Thoracic aorta (tissue), 2 donors: ENCODE measurements around the gene SLC13A5. TPM values are rescaled to one million over a fixed set of nuclear protein-coding genes. Genes with fewer than 3 reads are reported as not detected.

ENCODE experiments used
- ATAC-seq: fragments of 150-250 bp; one replicate; pipeline ENCODE4 v1.8.0; 2017; ENCODE audit warnings: low read depth; ENCODE audit not compliant: insufficient number of reproducible peaks, low FRiP score
- DNase-seq: peaks from one replicate; pipeline ENCODE4 v3.0.0-alpha.2; 2020; ENCODE audit warnings: low spot score
- H3K27ac ChIP-seq, 2 donors: fragments of 200-600 bp; sonication (generic); 1 replicate in 1 of 2; 2 replicates in 1 of 2; pipeline ENCODE4 v1.5.1; 2016; ENCODE audit warnings: mild to moderate bottlenecking in 2 of 2, moderate library complexity in 2 of 2
- H3K27me3 ChIP-seq: fragments of 200-600 bp; sonication (generic); replicated peaks from 2 replicates; pipeline ENCODE4 v1.6.0; 2016; ENCODE audit warnings: mild to moderate bottlenecking; ENCODE audit not compliant: insufficient read depth
- H3K36me3 ChIP-seq: fragments of 200-600 bp; sonication (generic); one replicate; pipeline ENCODE4 v1.5.1; 2016
- H3K4me1 ChIP-seq, 2 donors: fragments of 200-600 bp; sonication (generic); 1 replicate in 1 of 2; 2 replicates in 1 of 2; pipeline versions ENCODE4 v1.5.1 to v1.6.0; 2016; ENCODE audit warnings: low read depth in 2 of 2, mild to moderate bottlenecking in 1 of 2; ENCODE audit not compliant: control insufficient read depth in 1 of 2
- H3K4me3 ChIP-seq: fragments of 200-600 bp; sonication (generic); 2 replicates; pipeline ENCODE4 v1.5.1; 2016; ENCODE audit warnings: mild to moderate bottlenecking
- H3K9me3 ChIP-seq: fragments of 200-600 bp; sonication (generic); 2 replicates; pipeline ENCODE4 v1.5.1; 2016
- total RNA-seq, 2 donors: library from RNA; depleted of rRNA; stranded (reverse); fragments of >200 nt; gene quantifications; one replicate each; pipeline versions ENCODE4 v1.1.0 to v1.2.3, GENCODE V29; 2016
- TF ChIP-seq, protein P1 (sequence below): fragments of 200-600 bp; sonication (generic); IDR thresholded peaks from one replicate; pipeline ENCODE4 v1.5.1; 2019; ENCODE audit warnings: antibody characterized with exemption

The SLC13A5 gene
- total RNA-seq, 2 donors from 2014 or later, result not detected

DNA sequence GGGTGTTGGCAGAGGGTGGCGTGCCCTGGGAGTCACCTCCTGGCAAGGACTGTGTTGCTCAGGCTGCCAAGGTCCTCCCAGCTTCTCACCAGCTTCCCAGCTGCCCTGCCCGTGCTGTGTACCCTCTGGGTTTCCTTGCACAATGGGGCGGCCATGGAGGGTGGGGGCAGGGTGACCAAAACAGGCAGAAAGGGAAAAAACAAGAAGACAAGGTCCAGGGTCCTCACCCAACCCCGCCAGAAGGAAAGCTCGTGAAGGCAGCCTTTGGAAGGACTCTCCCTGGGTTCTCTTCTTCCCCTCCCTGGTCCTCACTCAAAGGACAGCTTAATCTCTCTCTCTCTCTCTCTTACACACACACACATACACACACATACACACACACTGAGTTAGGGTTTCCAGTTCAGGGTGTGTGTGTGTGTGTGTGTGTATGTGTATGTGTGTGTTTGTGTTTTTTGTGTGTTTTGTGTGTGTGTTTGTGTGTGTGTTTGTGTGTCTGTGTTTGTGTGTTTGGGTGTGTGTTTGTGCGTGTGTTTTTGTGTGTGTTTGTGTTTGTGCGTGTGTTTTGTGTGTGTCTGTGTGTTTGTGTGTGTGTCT is 2.0 kb downstream of the SLC13A5 start:
- Histone ChIP-seq H3K4me1 (no peaks in the 10 kb centered on the region), H3K9me3 (peaks cover 3% of the 10 kb centered on the region), H3K27me3 (peaks cover 4% of the 10 kb centered on the region), H3K27ac (no peak overlapping the region), H3K36me3 (no peaks in the 10 kb centered on the region), H3K4me3 (no peak overlapping the region)
- DNase-seq, result no peak
- TF ChIP-seq, protein P1, sequence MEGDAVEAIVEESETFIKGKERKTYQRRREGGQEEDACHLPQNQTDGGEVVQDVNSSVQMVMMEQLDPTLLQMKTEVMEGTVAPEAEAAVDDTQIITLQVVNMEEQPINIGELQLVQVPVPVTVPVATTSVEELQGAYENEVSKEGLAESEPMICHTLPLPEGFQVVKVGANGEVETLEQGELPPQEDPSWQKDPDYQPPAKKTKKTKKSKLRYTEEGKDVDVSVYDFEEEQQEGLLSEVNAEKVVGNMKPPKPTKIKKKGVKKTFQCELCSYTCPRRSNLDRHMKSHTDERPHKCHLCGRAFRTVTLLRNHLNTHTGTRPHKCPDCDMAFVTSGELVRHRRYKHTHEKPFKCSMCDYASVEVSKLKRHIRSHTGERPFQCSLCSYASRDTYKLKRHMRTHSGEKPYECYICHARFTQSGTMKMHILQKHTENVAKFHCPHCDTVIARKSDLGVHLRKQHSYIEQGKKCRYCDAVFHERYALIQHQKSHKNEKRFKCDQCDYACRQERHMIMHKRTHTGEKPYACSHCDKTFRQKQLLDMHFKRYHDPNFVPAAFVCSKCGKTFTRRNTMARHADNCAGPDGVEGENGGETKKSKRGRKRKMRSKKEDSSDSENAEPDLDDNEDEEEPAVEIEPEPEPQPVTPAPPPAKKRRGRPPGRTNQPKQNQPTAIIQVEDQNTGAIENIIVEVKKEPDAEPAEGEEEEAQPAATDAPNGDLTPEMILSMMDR, result no peak
- ATAC-seq, result no peak

DNA sequence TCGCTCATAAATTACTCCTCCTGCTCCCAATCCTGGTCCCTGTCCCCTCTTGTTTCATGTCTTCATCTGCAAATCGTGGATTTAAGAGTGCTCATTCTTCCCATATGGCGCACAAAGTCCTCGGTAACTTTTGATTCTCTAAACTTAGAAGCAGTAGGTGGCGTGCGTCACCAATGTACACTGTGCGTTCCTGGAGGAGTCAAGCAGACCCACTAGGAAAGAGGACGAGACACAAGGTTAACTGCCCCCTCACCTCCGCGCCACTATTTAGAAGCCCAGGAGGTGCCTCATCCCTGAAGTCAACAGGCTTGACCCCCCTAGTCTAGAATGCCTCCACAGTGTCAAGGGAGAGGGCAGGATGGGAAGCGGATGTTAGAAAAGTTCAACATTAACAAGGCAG is 2.9 kb downstream of the SLC13A5 start:
- Histone ChIP-seq H3K27ac (no peak overlapping the region), H3K36me3 (no peaks in the 10 kb centered on the region), H3K4me1 (no peaks in the 10 kb centered on the region), H3K4me3 (no peak overlapping the region), H3K27me3 (peaks cover 4% of the 10 kb centered on the region), H3K9me3 (peaks cover 3% of the 10 kb centered on the region)
- ATAC-seq, result no peak
- DNase-seq, result no peak
- TF ChIP-seq, protein P1, result no peak

DNA sequence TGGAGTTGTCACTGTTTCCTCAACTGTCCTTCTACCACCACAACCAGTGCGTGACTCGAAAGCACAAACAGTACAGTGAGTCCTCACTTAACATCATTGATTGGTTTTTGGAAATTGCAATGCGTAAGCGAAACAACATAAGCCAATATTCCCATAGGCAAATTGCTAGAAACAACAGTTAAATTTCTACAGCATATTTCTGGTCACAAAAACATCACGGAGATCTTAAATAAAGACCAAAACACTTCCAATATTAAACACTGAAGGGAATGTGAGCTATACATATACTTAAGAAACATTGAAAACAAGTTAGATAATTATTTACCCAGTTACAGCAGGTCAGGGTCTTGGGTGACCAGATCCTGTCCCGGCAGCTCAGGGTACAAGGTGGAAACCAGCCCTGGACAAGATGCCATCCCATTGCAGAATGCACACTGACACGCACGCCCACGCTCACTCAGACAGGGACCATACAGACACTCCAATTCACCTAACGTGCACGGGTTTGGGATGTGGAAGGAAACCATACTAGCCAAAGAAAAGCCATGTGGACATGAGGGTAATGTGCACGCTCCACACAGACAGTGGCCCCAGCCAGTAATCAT is 4.7 kb downstream of the SLC13A5 start:
- no peak overlapping the region for H3K27ac ChIP-seq
- no peaks in the 10 kb centered on the region for H3K9me3 ChIP-seq
- no peak for ATAC-seq
- no peak overlapping the region for H3K4me3 ChIP-seq
- no peaks in the 10 kb centered on the region for H3K36me3 ChIP-seq
- DNase-seq, result no peak
- H3K27me3 ChIP-seq, result peaks cover 4% of the 10 kb centered on the region
- TF ChIP-seq, protein P1, result no peak
- H3K4me1 ChIP-seq, result no peaks in the 10 kb centered on the region

DNA sequence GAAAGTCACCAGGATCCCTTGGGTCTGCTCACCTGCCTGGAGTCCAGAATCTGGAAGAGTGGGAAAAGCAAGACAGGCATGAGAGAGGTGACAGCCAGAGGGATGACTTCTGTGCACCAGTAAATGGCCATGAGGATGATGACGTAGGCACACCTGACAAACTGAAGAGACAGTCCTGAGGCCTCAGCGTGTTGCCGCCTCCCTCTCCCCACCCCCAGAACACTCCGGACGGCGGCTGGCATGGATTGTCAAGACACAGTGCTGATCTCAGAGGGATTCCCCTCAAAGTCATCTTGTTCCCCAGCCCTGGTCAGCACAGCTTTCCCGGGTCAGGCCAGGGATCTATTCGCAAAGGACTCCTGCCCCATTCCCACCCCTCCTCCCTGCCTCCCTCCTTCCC is 6.2 kb downstream of the SLC13A5 start:
- Histone ChIP-seq H3K36me3 (no peaks in the 10 kb centered on the region), H3K4me3 (no peak overlapping the region), H3K27me3 (no peaks in the 10 kb centered on the region), H3K9me3 (no peaks in the 10 kb centered on the region), H3K27ac (no peak overlapping the region), H3K4me1 (no peaks in the 10 kb centered on the region)
- ATAC-seq, result no peak
- DNase-seq, result no peak
- TF ChIP-seq, protein P1, result no peak

DNA sequence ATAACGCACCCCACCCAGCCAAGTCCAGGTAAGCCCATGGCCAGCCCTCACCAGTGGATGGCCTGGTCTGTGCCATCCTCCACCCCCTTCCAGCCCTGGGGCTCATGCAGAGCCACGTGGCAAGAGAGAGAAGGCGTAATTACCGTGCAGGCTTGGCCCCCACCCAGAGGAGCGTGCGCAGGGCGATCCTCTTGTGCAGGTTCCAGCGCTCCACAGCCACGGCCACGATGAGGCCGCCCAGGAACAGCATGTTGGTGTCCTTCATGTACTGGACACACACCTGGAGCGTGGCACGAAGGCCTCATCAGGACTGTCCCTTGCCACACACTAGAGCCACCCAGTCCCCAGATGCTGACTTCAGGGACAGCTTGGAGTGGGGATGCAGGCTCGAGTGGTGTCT is 6.7 kb downstream of the SLC13A5 start:
- TF ChIP-seq, protein P1, result no peak
- Histone ChIP-seq H3K9me3 (no peaks in the 10 kb centered on the region), H3K36me3 (no peaks in the 10 kb centered on the region), H3K4me1 (no peaks in the 10 kb centered on the region), H3K27me3 (no peaks in the 10 kb centered on the region), H3K4me3 (no peak overlapping the region), H3K27ac (no peak overlapping the region)
- DNase-seq (no peak), ATAC-seq (no peak)
